Measurements from ENCODE around the gene LOXHD1.

- TF ChIP-seq, protein P1, sequence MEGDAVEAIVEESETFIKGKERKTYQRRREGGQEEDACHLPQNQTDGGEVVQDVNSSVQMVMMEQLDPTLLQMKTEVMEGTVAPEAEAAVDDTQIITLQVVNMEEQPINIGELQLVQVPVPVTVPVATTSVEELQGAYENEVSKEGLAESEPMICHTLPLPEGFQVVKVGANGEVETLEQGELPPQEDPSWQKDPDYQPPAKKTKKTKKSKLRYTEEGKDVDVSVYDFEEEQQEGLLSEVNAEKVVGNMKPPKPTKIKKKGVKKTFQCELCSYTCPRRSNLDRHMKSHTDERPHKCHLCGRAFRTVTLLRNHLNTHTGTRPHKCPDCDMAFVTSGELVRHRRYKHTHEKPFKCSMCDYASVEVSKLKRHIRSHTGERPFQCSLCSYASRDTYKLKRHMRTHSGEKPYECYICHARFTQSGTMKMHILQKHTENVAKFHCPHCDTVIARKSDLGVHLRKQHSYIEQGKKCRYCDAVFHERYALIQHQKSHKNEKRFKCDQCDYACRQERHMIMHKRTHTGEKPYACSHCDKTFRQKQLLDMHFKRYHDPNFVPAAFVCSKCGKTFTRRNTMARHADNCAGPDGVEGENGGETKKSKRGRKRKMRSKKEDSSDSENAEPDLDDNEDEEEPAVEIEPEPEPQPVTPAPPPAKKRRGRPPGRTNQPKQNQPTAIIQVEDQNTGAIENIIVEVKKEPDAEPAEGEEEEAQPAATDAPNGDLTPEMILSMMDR (conservative IDR thresholded peaks at IDR 0.05; ENCODE audit: low read depth, low read length), result no peak
- TF ChIP-seq, protein P2, sequence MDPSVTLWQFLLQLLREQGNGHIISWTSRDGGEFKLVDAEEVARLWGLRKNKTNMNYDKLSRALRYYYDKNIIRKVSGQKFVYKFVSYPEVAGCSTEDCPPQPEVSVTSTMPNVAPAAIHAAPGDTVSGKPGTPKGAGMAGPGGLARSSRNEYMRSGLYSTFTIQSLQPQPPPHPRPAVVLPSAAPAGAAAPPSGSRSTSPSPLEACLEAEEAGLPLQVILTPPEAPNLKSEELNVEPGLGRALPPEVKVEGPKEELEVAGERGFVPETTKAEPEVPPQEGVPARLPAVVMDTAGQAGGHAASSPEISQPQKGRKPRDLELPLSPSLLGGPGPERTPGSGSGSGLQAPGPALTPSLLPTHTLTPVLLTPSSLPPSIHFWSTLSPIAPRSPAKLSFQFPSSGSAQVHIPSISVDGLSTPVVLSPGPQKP (IDR thresholded peaks at IDR 0.05; ENCODE audit: borderline replicate concordance, low read depth, low read length), result no peak
- no peak for TF ChIP-seq CEBPB (IDR thresholded peaks at IDR 0.05; ENCODE audit: low read depth, low read length)
- TF ChIP-seq MAFK (IDR thresholded peaks at IDR 0.05; ENCODE audit: low read depth, low read length), result no peak
- TF ChIP-seq POLR2A (IDR thresholded peaks at IDR 0.05; ENCODE audit: low read depth, low read length), result no peak
- TF ChIP-seq MXI1 (IDR thresholded peaks at IDR 0.05; ENCODE audit: borderline replicate concordance, low read depth, low read length), result no peak
- TF ChIP-seq RCOR1 (IDR thresholded peaks at IDR 0.05; ENCODE audit: insufficient replicate concordance, low read length), result no peak
- no peak for TF ChIP-seq FOS (IDR thresholded peaks at IDR 0.05; ENCODE audit: low read depth, low read length)
- TF ChIP-seq SMC3 (IDR thresholded peaks at IDR 0.05; ENCODE audit: low read depth, low read length), result no peak
- TF ChIP-seq, protein P3, sequence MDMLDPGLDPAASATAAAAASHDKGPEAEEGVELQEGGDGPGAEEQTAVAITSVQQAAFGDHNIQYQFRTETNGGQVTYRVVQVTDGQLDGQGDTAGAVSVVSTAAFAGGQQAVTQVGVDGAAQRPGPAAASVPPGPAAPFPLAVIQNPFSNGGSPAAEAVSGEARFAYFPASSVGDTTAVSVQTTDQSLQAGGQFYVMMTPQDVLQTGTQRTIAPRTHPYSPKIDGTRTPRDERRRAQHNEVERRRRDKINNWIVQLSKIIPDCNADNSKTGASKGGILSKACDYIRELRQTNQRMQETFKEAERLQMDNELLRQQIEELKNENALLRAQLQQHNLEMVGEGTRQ (IDR thresholded peaks at IDR 0.05; ENCODE audit: low read depth, low read length), result no peak
Observed at GRCh38 chr18:46663539-46663938, 6.5 kb upstream of the LOXHD1 start.
